Iris pigment epithelial cell (primary cell): ENCODE measurements around the gene MOV10.
A peak's percentile ranks its signal among the peaks of the same experiment; 100 is the strongest.
"Not testable (repeated sequence)": the region's sequence is repeated elsewhere in the genome, so short reads cannot be mapped to it uniquely, and the experiment has no call there.

Experiments
- DNase-seq: peaks from one replicate; pipeline ENCODE4 v3.0.0-alpha.2; 2011; ENCODE audit warnings: low read depth

MOV10 gene

DNA sequence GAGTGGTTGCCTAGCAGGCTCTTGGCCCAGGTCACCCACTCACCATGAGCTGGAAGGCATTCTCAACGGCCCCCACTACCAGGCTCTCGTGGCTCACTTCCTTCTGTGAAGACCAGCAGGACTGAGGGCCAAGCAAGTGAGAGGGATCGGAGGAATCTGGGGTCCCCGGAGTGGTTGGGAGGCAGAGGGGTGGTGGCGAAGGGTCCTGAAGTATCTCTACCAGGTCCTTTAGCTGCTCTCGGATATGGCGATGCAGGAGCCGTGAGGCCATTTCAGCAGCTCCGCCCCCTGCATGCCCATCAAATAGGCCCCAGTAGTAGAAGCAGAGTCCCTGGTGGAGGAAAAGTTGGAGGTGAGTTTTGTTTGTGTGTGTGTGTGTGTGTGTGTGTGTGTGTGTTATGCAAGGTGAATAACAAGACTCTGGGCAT lies 38.3 kb downstream of the MOV10 start:
- DNase-seq = no peak

DNA sequence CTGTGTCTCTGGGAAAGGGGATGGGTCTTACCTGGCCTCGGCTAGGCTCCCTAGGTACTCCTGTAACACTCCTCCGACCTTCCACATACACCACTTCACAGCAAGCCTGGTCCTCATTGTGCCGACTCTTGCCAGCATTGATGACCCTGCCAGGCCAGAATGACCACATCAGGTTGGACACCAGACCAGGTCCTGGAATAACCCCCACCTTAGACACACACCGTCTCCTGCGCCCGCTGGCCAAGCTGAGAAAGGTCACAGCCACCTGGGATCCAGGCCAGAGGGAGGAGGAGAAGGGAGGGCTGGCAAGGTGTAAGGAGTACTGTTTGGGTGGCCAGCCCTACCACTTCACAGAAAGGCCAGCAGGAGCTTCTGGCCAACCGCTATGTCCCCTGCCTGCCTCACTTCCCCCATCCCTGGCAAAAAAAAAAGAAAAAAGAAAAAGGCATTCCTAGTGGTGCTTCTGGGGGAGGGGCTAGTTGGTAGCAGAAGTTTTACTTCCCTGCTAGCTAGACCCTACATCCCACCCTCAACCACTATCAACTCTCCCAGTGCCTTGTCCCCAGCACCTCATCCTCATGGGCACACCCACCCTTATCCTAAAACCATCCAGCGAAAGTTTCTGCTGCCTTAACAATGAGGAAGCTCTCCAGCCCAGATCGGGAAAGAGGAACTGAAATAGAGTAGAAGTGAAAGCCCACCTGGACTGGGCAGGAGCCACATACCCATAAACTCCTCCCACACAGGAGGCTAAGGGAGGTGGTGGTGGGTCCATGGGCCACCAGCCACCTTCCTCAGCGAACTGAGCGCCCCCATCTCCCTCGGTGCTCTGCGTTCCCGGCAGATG lies 39.2 kb downstream of the MOV10 start:
- no peak for DNase-seq

DNA sequence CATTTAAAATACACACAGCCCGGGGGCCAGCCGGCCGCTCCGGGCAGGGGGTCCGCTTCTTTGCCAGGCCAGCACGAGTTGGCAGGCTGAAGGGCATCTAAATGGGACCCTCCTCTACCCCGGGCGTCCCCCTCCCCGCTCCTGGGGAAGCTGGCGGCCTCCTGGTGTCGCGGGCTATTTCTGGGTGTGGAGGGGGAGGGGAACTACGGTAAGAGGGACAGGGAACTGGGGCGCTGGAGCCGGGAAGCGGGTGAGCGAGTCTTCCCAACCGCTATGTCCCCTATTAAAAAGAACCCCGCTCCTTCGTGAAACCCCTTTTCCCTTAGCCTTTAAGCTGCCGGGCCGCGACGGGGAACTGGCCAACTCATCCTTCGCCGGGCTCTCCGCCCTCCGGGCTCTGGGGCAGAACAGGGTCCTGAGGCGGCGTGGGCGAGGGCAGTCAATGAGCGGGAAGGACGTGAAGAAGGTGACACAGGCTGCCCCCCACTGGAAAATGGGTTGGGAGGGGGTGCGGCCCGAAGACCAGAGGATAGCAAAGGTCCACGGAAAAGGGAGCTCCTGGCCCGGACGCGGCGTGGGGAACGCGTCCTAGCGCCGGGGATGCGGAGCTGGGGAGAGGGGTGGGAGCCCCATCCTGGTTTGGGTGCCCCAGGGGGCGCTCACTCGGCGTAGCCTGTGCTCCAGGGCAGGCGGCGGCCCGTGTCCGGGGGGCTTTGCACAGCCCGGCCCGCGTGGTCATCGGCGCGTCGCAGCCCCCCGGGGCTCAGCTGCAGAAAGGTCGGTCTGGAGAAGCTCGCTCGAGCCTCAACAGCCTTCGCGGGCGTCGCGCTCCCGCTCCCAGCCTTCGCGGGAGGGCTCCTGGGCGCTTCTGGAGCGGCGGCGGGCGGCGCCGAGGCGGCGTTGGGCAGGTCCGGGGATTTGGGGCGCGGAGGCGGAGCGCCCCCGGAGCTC lies 40.1 kb downstream of the MOV10 start:
- no peak for DNase-seq

DNA sequence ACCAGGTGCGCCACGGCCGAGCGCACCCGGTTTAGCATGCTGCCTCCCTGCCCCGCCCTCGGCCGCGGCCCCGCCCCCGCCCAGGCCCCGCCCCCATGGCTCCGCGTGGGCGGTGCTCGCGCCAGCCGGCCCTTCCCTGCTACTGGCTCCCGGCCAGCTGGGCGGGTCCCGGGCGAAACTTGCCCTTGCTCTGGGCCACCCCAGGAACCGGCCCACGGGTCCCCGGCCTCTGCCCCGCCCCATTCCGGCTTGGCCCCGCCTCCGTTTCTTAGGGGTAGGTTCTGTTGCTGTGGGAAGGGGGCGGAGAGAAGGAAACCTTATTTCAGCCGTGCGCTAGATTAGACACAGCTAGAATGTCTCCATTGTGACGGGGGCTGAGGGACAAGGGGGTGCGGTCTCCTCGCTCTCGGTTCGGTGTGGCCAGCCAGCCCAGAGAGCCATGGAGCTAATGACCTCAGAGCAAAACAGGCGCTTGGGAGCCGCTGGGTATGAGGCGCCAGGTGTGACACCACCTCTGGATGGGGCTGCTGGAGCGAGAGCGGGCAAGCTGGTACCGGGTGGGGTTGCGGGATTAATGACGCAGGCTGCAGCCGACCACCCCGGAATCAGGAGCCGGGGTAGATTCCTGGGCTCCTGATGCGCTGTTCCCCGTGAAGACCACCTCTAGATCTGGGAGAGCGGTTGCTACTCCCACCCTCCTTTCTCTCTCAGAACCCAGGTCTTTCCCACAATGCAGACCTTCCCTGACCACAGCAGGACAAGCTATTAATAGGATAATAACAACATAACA lies 41.0 kb downstream of the MOV10 start, which contains the start of gene PPM1J:
Gene PPM1J (minus strand): TSS at position 69 of the 790 bp plus-strand sequence. CDS start 31 bp downstream, at position 38.
- DNase-seq = peak; percentile 91

DNA sequence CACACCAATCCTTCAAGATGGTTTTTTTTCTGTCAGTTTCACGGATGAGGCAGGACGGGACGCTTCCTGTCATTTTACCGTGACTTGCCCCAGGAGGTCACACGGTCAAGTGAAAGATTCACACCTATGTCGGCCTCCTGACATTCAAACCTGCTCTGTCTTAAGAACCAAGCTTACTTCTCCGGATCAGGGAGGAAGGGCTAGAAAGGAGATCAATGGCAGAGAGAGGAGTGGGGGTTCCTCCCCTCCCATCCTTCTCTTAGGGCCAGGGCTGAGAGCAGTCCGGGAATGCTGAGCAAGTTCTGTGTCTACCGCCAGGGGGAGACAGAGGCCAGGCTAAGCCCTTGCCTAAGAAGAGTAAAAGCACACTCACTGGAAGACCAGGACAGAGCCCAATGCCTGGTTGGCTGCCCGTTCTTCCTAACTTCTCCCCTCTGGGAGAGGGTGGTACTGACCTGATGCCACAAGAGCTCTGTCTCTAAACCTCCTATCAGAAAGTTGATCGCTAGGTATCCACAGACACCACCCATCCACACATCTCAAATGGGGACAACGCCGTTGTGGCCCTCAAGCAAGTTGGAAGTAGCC lies 41.8 kb downstream of the MOV10 start:
- peak; percentile 88 for DNase-seq

DNA sequence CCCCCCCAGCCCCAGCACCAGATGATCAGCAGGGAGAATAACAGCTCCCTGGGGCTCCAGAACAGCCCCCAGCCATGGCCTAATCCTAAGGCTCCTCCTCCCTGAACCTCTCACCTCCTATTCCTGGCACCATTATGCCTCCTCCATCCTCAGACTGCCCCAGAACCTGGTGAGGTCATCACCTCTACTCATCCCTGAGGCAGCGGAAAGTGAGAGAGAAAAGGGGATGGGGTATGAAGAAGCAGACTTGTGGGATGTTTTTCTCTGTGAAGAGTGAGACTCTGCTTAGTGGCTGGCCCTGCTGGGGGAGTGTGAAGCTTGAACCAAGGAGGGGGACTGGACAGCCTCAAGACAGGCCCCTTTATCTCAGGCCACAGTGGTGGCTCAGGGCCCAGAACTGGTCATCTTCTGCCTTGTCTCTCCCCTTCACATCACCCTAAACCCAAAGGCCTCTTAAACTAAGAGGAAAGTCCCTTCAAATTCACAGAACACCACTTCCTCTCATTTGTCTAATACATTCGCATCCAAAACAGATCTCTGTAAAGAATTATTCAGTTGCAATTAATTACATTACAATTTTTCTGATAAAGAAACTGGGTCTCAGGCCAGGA lies 42.9 kb downstream of the MOV10 start:
- no peak for DNase-seq

DNA sequence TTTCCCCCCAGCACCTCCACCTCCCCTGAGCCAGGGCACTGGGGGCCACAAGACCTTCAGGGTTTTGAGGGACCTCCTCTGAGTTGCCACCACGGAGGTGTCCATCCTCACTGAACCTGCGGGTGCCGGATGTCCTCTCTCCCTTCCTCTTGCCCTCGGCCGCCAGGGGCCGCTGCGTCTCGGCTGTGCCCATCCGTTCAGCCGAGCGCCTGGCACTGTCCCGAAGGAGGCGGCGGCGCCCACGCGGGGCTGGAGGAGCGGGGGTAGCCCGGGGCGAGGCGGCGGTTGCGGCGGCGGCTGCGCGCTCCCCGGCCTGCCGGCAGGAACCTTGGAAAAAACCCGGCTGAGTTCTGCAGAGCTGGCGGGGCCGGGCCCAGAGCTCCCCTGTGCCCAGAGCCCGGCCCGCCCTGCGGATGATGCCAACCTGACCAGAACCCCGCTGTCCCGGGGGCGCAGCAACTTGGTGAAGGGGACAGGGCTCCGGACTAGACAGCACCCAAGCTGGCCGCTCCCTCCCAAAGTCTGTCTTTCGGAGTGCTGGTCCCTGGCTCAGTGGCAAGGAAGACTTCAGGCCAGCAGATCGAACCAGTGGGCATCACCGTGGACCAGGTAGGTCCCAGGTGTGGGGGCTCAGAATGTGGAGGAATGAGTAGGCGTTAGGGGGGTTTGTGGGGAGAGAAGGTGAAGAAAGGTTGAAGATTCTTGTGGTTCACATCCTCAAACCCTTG lies 44.4 kb downstream of the MOV10 start:
- DNase-seq = peak; percentile 56

DNA sequence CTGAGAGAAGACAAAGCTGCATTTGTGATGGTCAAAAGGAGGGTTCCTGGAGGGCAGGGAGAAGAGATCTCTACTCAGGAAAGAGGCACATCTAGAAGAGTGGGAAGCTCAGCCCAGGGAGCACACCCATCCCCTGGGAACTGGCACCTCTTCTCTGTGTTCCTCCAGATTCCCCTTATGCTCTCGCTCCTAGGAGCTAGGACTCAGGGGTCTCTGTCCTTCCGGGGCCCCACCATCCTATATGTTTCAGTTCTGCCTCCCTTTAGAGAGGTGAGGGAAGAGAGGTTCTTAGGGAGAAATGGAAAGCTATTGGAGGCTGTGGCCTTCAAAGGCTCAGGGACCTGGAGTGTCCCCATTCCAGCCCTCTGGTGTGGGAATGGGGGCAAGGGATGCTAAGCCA lies 45.2 kb downstream of the MOV10 start:
- DNase-seq = no peak

DNA sequence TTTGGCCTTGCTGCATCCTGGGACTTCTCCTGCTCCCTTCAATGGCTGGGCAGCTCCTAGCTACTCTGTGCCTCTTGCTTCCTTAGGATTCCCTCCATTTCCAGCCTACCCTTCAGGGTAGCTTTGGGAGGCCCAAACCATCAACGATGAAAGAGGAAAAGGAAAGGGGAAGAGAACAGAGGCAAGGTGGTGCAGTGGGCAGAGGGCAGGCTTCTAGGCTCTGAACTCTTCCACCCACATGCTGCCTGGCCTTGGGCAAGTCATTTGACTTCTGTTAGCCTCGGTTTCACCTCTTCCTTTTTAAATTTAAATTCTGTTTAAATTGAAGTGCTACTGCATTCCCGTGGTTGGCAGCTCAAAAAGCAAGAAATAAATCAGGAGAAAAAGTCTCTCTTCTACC lies 46.3 kb downstream of the MOV10 start:
- DNase-seq = no peak

DNA sequence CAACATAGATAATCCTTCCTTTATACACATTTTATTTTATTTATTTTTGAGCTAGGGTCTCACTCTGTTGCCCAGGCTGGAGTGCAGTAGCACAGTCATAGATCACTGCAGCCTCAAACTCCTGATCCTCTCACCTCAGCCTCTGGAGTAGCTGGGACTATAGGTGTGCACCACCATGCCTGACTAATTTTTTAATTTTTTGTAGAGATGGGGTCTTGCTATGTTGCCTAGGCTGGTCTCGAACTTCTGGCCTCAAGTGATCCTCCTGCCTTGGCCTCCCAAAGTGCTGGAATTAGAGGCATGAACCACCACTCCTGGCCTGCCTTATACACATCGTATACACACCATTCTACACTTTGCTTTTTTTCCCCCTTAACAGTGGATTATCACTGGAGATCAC lies 46.8 kb downstream of the MOV10 start:
- not testable (repeated sequence) for DNase-seq

DNA sequence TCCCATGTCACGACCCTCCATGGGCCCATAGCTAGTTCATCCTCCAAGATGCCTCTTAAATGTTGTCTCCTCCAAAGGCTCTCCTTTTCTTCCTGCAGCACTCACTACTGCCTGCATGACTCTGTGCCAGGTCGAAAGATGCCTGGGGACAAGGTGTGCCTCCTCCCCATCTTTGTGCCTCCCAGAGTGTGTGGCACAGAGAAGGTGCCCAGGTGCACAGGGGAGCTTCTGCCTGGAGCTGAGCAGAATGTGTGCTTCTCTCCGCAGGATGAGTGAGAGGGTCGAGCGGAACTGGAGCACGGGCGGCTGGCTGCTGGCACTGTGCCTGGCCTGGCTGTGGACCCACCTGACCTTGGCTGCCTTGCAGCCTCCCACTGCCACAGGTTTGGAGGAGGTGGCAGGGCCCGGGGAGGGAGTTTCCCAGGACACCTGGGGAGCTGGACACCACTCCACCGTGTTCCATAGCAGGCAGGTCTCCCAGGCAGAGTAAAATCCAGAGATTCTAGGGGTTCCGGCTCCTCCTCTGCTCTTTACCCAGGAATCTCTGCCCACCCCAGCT lies 47.6 kb downstream of the MOV10 start:
- DNase-seq = no peak

DNA sequence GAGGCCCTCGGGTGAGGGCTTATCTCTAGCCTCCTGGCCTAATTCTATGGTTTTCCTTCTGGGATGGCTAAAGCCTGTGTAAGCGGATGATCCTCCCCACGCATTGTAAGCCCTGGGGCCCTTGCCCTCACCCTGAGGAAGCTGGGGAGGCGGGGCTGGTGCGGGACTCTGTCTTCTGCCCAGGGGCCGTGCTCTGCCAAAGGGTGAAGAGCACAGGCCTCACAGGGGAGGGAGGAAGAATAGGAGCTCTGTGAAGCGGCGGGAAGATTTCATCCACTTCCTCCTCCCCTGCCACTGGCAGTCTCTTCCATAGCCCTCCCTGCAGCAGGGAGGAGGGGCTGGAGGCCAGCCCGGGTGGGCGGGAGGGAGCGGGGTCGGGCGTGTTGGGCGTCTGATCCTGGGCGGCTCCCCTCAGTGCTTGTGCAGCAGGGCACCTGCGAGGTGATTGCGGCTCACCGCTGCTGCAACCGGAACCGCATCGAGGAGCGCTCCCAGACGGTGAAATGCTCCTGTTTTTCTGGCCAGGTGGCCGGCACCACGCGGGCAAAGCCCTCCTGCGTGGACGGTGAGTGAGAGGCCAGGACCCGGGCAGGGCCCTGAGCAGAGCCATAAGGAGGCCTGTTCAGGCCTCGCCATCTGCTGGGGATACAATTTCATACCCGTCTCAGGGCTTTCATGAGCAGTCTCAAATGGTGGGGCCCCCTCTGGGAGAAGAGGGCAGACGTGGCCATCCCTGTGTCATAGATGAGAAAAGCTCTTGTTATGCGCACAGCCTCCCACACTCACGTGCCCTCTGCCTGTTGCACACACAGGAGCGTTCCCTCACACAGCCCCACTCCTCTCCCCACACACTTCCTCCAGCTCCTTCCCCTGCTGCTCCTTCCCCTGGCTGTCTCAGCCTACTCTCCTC lies 48.4 kb downstream of the MOV10 start:
- DNase-seq = peak; percentile 43

DNA sequence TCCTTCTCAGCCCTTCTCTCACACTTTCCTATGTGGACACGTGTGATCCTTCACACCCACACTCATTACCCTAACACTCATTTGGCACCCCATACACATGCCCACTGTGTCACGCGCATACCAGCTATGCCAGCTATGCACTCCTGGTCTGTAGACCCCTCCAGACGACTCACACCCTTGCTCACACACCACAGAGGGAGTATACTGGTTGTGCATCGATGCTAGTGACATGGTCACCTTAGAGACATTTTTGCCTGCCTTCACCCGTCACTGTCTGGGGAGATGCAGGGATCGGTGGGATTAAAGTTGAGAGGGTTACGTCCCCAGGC lies 49.0 kb downstream of the MOV10 start:
- no peak for DNase-seq

DNA sequence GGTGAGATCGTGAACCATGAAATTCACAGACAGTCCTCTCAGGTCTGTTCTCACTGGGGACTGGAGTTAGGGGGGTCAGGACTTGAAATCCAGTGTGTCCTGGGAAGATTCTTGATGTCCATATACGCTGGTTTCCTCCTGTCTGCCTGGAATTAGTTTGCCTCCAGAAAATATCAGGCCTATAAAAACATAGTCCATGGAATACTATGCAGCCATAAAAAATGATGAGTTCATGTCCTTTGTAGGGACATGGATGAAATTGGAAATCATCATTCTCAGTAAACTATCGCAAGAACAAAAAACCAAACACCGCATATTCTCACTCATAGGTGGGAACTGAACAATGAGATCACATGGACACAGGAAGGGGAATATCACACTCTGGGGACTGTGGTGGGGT lies 49.8 kb downstream of the MOV10 start:
- not testable (repeated sequence) for DNase-seq

DNA sequence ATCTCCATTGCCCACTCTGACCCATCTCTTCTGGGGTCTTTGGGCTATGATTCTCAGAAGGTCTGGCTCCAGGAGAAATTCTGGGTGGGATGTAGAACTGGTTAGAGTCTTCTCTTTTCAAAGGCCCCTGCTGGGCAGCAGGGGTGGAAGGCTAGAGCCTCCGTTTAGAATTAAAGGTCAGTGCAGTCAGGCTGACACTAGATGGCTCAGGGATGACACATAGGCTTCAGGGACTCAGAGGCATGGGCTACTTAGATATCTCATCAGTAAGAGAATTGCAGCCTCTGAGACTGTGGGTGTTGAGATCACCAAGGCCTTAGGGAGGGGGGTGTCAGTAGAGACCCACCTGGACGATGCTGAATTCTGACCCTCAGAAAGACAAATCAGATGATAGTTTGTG lies 53.3 kb downstream of the MOV10 start:
- DNase-seq = no peak

DNA sequence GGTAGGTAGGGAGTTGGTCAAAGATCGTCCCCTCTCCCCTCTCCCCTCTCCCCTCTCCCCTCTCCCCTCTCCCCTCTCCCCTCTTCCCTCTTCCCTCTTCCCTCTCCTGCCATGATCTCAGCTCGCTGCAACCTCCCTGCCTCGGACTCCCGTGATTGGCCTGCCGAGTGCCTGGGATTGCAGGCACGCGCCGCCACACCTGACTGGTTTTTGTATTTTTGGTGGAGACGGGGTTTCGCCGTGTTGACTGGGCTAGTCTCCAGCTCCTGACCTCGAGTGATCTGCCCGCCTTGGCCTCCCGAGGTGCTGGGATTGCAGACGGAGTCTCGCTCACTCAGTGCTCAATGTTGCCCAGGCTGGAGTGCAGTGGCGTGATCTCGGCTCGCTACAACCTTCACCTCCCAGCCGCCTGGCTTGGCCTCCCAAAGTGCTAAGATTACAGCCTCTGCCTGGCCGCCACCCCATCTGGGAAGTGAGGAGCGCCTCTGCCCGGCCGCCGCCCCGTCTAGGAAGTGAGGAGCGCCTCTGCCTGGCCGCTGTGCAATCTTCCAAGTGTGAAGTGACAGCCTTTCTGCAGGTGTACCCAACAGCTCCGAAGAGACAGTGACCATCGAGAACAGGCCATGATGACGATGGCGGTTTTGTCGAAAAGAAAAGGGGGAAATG lies 54.0 kb downstream of the MOV10 start:
- not testable (repeated sequence) for DNase-seq

DNA sequence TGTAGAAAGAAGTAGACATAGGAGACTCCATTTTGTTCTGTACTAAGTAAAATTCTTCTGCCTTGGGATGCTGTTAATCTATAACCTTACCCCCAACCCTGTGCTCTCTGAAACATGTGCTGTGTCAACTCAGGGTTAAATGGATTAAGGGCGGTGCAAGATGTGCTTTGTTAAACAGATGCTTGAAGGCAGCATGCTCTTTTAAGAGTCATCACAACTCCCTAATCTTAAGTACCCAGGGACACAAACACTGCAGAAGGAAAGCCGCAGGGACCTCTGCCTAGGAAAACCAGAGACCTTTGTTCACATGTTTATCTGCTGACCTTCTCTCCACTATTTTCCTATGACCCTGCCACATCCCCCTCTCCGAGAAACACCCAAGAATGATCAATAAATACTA lies 54.6 kb downstream of the MOV10 start:
- DNase-seq = not testable (repeated sequence)

DNA sequence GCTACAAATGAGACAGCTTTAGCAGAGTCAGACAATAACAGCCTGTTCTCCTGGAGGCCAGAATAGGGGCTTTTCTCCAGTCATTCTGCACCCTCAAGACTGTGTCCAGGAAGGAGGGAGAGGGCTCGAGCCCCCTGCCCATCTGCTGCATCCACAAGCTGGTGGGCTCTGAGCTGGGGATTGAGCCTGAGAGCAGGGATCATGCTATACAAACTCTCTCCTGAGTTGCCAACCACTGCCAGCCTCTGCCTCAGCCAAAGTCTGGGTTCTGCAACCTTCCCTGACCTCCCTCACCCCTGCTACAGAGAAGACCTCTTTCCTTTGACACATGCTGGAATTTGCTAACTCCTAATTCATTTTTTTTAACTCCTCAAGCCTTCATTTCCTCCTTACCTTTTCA lies 55.5 kb downstream of the MOV10 start:
- no peak for DNase-seq

DNA sequence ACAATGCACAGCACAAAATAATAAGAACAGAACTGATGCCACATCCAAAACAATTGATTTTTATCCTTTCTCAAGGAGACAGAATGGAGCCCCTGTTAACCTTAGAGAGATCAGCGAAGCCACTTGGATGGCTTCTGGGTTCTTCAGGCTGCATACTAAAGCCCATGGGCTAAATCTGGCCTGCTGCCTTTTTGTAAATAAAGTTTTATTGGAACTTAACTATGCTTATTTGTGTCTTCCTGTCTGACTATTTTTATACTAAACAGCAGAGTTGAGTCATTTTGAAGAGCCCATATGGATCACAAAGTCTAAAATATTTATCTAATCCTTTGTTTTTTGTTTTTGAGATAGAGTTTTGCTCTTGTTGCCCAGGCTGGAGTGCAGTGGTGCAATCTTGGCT lies 57.0 kb downstream of the MOV10 start:
- DNase-seq = no peak
